Measurements from ENCODE around the gene APOB. TPM values are rescaled to one million over a fixed set of nuclear protein-coding genes. Genes with fewer than 3 reads are reported as not detected.

Gene APOB
- total RNA-seq, 1 experiment from 2014 or later, result 1.5 TPM

DNA sequence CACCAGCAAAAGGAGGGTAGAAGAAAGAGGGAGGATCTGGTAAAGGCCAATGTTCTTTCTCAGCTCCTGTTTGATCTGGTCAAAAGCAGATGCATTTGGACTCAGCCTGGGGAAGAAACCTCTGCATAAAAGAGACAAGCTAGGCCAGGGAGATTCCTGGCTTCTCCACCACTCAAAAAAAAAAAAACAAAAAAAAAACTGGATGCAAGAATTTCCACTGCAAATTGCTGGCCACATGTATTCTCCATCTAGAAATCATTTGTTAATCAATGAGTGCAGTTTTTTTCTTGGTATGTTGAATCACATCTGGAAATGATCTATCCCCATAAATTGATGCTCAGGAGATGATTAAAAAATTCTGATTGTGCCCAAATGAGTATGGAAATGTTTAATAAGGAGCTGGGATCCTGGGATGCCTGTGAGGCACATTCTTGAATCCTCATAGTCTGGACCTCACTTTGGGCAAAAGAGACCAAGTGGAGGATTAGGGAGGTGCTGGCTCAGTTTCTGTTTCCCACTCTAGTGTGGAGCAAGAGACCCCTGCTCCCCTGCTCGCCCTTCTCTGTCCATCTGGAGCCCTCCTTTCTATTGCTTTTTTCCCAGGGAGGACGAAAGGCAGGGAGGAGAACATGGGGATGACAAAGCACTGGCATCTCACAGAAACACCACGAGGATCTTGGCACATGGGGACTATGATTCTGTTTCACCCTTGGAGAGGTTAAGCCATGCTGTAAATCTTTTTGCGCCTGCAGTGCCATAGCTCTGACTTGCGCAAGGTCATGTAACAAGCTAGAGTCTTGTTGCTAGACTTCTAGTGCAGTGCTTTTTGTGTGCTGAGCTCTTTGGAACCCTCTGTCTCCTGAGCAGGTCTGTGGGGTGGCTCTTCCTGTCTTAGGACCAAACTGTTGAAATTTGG lies 57.6 kb downstream of the APOB start (continued):
- TF ChIP-seq, protein P1, sequence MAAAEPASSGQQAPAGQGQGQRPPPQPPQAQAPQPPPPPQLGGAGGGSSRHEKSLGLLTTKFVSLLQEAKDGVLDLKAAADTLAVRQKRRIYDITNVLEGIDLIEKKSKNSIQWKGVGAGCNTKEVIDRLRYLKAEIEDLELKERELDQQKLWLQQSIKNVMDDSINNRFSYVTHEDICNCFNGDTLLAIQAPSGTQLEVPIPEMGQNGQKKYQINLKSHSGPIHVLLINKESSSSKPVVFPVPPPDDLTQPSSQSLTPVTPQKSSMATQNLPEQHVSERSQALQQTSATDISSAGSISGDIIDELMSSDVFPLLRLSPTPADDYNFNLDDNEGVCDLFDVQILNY (CRISPR knock-in tag; IDR thresholded peaks at IDR 0.05), result no peak
- TF ChIP-seq ELF4 (CRISPR knock-in tag; IDR thresholded peaks at IDR 0.05; ENCODE audit: low read depth), result no peak
- TF ChIP-seq, protein P2, sequence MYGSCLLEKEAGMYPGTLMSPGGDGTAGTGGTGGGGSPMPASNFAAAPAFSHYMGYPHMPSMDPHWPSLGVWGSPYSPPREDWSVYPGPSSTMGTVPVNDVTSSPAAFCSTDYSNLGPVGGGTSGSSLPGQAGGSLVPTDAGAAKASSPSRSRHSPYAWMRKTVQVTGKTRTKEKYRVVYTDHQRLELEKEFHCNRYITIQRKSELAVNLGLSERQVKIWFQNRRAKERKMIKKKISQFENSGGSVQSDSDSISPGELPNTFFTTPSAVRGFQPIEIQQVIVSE (CRISPR knock-in tag; IDR thresholded peaks at IDR 0.05; ENCODE audit: borderline replicate concordance), result no peak
- no peak for TF ChIP-seq SP1 (CRISPR knock-in tag; conservative IDR thresholded peaks at IDR 0.05)

DNA sequence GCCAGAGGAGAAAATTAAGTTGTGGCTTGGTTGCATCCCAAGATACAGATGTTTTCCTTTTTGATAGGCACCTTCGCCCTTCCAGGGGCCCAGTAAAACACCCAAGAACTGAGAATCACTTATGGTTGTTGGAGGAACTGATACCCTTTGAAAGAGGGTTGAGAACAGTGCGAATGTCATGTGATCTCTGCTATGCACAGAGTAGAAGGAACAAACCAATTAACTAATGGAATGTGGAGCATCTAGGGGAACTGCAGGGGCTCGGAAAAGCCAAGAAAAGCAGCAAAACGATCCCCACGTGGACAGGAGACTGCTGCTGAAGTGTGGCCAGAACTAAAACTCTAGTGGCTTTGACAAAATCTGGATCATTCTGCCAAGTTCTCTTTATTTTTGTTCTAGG lies 58.8 kb downstream of the APOB start:
- 0 out of 2 replicates have a peak overlapping the region, but pooled peaks have one; percentile 44 for H3K27ac Mint-ChIP-seq
- DNase-seq (ENCODE audit: low spot score) (no peak), ATAC-seq (peak; percentile 60)
- no peak overlapping the region for H3K4me3 Mint-ChIP-seq
- H3K27me3 Mint-ChIP-seq (ENCODE audit: low read depth), result no peaks in the 10 kb centered on the region
- H3K4me1 Mint-ChIP-seq, result peaks cover 19% of the 10 kb centered on the region
- CTCF ChIA-PET, result no interaction called here
- no peaks in the 10 kb centered on the region for H3K9me3 Mint-ChIP-seq
- TF ChIP-seq, protein P3, sequence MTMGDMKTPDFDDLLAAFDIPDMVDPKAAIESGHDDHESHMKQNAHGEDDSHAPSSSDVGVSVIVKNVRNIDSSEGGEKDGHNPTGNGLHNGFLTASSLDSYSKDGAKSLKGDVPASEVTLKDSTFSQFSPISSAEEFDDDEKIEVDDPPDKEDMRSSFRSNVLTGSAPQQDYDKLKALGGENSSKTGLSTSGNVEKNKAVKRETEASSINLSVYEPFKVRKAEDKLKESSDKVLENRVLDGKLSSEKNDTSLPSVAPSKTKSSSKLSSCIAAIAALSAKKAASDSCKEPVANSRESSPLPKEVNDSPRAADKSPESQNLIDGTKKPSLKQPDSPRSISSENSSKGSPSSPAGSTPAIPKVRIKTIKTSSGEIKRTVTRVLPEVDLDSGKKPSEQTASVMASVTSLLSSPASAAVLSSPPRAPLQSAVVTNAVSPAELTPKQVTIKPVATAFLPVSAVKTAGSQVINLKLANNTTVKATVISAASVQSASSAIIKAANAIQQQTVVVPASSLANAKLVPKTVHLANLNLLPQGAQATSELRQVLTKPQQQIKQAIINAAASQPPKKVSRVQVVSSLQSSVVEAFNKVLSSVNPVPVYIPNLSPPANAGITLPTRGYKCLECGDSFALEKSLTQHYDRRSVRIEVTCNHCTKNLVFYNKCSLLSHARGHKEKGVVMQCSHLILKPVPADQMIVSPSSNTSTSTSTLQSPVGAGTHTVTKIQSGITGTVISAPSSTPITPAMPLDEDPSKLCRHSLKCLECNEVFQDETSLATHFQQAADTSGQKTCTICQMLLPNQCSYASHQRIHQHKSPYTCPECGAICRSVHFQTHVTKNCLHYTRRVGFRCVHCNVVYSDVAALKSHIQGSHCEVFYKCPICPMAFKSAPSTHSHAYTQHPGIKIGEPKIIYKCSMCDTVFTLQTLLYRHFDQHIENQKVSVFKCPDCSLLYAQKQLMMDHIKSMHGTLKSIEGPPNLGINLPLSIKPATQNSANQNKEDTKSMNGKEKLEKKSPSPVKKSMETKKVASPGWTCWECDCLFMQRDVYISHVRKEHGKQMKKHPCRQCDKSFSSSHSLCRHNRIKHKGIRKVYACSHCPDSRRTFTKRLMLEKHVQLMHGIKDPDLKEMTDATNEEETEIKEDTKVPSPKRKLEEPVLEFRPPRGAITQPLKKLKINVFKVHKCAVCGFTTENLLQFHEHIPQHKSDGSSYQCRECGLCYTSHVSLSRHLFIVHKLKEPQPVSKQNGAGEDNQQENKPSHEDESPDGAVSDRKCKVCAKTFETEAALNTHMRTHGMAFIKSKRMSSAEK (CRISPR knock-in tag; IDR thresholded peaks at IDR 0.05; ENCODE audit: borderline replicate concordance), result no peak
- TF ChIP-seq, protein P4, sequence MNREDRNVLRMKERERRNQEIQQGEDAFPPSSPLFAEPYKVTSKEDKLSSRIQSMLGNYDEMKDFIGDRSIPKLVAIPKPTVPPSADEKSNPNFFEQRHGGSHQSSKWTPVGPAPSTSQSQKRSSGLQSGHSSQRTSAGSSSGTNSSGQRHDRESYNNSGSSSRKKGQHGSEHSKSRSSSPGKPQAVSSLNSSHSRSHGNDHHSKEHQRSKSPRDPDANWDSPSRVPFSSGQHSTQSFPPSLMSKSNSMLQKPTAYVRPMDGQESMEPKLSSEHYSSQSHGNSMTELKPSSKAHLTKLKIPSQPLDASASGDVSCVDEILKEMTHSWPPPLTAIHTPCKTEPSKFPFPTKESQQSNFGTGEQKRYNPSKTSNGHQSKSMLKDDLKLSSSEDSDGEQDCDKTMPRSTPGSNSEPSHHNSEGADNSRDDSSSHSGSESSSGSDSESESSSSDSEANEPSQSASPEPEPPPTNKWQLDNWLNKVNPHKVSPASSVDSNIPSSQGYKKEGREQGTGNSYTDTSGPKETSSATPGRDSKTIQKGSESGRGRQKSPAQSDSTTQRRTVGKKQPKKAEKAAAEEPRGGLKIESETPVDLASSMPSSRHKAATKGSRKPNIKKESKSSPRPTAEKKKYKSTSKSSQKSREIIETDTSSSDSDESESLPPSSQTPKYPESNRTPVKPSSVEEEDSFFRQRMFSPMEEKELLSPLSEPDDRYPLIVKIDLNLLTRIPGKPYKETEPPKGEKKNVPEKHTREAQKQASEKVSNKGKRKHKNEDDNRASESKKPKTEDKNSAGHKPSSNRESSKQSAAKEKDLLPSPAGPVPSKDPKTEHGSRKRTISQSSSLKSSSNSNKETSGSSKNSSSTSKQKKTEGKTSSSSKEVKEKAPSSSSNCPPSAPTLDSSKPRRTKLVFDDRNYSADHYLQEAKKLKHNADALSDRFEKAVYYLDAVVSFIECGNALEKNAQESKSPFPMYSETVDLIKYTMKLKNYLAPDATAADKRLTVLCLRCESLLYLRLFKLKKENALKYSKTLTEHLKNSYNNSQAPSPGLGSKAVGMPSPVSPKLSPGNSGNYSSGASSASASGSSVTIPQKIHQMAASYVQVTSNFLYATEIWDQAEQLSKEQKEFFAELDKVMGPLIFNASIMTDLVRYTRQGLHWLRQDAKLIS (CRISPR knock-in tag; IDR thresholded peaks at IDR 0.05; ENCODE audit: borderline replicate concordance), result no peak
- TF ChIP-seq, protein P5, sequence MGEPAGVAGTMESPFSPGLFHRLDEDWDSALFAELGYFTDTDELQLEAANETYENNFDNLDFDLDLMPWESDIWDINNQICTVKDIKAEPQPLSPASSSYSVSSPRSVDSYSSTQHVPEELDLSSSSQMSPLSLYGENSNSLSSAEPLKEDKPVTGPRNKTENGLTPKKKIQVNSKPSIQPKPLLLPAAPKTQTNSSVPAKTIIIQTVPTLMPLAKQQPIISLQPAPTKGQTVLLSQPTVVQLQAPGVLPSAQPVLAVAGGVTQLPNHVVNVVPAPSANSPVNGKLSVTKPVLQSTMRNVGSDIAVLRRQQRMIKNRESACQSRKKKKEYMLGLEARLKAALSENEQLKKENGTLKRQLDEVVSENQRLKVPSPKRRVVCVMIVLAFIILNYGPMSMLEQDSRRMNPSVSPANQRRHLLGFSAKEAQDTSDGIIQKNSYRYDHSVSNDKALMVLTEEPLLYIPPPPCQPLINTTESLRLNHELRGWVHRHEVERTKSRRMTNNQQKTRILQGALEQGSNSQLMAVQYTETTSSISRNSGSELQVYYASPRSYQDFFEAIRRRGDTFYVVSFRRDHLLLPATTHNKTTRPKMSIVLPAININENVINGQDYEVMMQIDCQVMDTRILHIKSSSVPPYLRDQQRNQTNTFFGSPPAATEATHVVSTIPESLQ (CRISPR knock-in tag; IDR thresholded peaks at IDR 0.05), result no peak
- TF ChIP-seq PRRX2 (CRISPR knock-in tag; IDR thresholded peaks at IDR 0.05) (no peak), MXD4 (CRISPR knock-in tag; IDR thresholded peaks at IDR 0.05; ENCODE audit: borderline replicate concordance) (no peak)
- TF ChIP-seq, protein P6, sequence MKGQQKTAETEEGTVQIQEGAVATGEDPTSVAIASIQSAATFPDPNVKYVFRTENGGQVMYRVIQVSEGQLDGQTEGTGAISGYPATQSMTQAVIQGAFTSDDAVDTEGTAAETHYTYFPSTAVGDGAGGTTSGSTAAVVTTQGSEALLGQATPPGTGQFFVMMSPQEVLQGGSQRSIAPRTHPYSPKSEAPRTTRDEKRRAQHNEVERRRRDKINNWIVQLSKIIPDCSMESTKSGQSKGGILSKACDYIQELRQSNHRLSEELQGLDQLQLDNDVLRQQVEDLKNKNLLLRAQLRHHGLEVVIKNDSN (CRISPR knock-in tag; IDR thresholded peaks at IDR 0.05), result 0 out of 2 replicates have a peak, but pooled peaks have one; percentile 26
- H3K36me3 Mint-ChIP-seq, result no peaks in the 10 kb centered on the region
- POLR2A ChIA-PET, result no interaction called here
